ENCODE data around the gene GLOD5. TPM values are rescaled to one million over a fixed set of nuclear protein-coding genes. Genes with fewer than 3 reads are reported as not detected.

The GLOD5 gene
- total and polyA plus RNA-seq, 2 donors, result not detected

GRCh38 chrX:48791063-48791820, 29.7 kb downstream of the GLOD5 start:
- no peak for DNase-seq (ENCODE audit: extremely low spot score)
- H3K36me3 ChIP-seq (ENCODE audit: insufficient read depth), result no peaks in the 10 kb centered on the region
- H3K4me1 ChIP-seq (ENCODE audit: insufficient read depth), result no peaks in the 10 kb centered on the region
- 89% methylated on average over 11 of the region's 11 CpGs for WGBS
- no peak overlapping the region for H3K27ac ChIP-seq (ENCODE audit: low read depth)
- no peak overlapping the region for H3K4me3 ChIP-seq (ENCODE audit: low read depth, low read length)

- 92% methylated on average over 7 of the region's 7 CpGs for WGBS
- no peak for DNase-seq (ENCODE audit: extremely low spot score)
- Histone ChIP-seq H3K36me3 (ENCODE audit: insufficient read depth) (no peaks in the 10 kb centered on the region), H3K4me1 (ENCODE audit: insufficient read depth) (no peaks in the 10 kb centered on the region), H3K27ac (ENCODE audit: low read depth) (no peak overlapping the region), H3K4me3 (ENCODE audit: low read depth, low read length) (no peak overlapping the region)
These were observed 30.7 kb downstream of the GLOD5 start for GRCh38 chrX:48792219-48792618.

DNA sequence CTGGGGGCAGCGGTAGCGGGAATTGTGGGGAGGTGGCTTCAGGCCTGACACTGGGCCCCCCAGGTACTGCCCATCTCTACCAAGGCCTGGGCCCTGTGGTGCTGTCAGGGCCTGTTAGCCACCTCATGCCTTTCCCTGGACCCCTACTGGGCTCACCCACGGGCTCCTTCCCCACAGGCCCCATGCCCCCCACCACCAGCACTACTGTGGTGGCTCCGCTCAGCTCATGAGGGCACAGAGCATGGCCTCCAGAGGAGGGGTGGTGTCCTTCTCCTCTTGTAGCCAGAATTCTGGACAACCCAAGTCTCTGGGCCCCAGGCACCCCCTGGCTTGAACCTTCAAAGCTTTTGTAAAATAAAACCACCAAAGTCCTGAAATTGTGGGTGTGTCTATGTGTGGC, 32.4 kb downstream of the GLOD5 start:
- H3K4me3 ChIP-seq (ENCODE audit: low read depth, low read length), result no peak overlapping the region
- H3K27ac ChIP-seq (ENCODE audit: low read depth), result no peak overlapping the region
- WGBS, result 85% methylated on average over 4 of the region's 4 CpGs
- no peak for DNase-seq (ENCODE audit: extremely low spot score)
- no peaks in the 10 kb centered on the region for H3K36me3 ChIP-seq (ENCODE audit: insufficient read depth)
- no peaks in the 10 kb centered on the region for H3K4me1 ChIP-seq (ENCODE audit: insufficient read depth)

DNA sequence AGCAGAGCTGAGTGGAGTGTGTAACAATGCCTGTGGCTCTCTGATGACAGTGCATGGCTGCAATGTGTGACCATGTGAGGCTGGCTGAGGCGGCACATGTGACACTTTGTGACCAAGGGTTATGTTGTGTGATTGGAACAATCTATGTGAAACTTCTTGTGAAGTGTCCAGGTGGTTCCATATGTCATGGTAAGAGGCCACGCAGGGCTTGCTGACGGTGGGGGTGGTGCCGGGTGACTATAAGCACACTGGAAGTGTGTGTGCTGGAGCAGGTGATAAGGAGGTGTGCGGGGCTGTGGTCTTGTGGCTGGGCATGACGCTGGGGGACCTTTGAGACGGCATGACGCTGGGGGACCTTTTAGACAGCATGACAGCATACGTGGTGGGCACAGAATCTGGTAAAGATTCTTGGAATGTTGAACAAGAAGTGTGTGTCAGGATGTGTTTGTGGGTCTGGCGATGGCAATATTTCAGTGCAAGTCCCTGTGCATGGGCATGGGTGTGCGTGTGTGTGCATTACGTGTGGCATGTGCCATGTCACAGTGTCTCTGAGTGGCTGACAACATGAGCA, 32.9 kb downstream of the GLOD5 start:
- Histone ChIP-seq H3K4me3 (ENCODE audit: low read depth, low read length) (no peak overlapping the region), H3K27ac (ENCODE audit: low read depth) (no peak overlapping the region), H3K4me1 (ENCODE audit: insufficient read depth) (no peaks in the 10 kb centered on the region), H3K36me3 (ENCODE audit: insufficient read depth) (no peaks in the 10 kb centered on the region)
- WGBS, result 86% methylated on average over 12 of the region's 12 CpGs
- DNase-seq (ENCODE audit: extremely low spot score), result no peak

GRCh38 chrX:48794911-48795515, 33.5 kb downstream of the GLOD5 start:
- 59% methylated on average over 8 of the region's 8 CpGs for WGBS
- DNase-seq (ENCODE audit: extremely low spot score), result no peak

DNA sequence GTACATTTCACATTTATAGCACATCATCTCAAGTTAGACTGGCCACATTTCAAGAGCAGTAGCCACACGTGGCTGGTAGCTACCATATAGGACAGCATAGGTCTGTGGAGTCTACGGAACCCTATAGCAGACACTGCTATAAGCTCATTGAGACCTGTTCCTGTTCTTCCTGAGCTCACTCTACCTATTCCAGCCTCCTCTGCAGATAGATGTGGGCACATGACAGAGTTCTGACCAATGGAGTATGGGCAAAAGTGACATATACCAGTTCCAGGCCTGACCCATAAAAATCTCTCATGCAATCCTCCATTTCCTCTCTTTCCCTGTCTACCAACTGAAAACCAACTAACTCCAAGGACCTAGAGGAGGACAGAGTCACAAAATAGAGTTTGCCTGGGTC, 36.8 kb downstream of the GLOD5 start:
- no peaks in the 10 kb centered on the region for H3K4me1 ChIP-seq (ENCODE audit: insufficient read depth)
- no peak overlapping the region for H3K27ac ChIP-seq (ENCODE audit: low read depth)
- 76% methylated on average over 2 of the region's 2 CpGs for WGBS
- H3K36me3 ChIP-seq (ENCODE audit: insufficient read depth), result no peaks in the 10 kb centered on the region
- no peak overlapping the region for H3K4me3 ChIP-seq (ENCODE audit: low read depth, low read length)
- no peak for DNase-seq (ENCODE audit: extremely low spot score)

More at GRCh38 chrX:48794911-48795515, 33.5 kb downstream of the GLOD5 start:
- Histone ChIP-seq H3K27ac (ENCODE audit: low read depth) (no peak overlapping the region), H3K36me3 (ENCODE audit: insufficient read depth) (no peaks in the 10 kb centered on the region), H3K4me3 (ENCODE audit: low read depth, low read length) (no peak overlapping the region), H3K4me1 (ENCODE audit: insufficient read depth) (no peaks in the 10 kb centered on the region)

DNA sequence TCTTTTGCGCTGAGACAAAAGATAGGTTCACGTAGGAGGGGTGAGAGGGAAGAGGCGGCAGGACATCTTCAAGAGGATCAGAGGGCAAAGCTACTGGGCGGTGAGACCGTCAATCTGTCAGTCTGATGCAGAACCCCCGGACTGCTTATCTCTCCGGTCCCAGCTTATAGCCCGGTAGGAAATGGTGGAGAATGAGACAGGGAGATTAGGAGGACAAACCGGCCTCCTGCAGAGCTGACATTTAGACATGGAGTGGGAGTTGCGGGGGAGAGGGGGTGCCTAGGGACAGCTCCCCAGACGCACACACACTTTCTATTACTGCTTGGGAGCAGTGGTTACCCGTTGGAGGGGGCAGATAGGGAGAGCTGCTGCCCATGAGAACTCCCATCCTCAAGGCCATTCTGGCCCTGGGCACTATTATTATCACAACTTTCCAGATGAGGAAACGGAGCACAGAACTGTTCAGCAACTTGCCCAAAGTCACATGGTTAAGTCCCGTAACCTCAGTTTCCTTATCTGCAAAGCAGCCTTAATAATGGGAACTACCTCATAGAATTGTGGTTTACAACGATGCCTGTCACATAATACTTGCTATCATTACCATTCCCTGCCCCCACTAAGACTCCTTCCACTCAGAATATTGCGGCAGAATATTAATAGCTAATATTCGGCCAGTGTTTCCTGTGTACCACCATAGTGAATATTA, 39.2 kb downstream of the GLOD5 start:
- Histone ChIP-seq H3K4me3 (ENCODE audit: low read depth, low read length) (peak overlapping the region; percentile 47), H3K36me3 (ENCODE audit: insufficient read depth) (no peaks in the 10 kb centered on the region), H3K27ac (ENCODE audit: low read depth) (no peak overlapping the region), H3K4me1 (ENCODE audit: insufficient read depth) (no peaks in the 10 kb centered on the region)
- WGBS, result 21% methylated on average over 17 of the region's 17 CpGs
- DNase-seq (ENCODE audit: extremely low spot score), result no peak

DNA sequence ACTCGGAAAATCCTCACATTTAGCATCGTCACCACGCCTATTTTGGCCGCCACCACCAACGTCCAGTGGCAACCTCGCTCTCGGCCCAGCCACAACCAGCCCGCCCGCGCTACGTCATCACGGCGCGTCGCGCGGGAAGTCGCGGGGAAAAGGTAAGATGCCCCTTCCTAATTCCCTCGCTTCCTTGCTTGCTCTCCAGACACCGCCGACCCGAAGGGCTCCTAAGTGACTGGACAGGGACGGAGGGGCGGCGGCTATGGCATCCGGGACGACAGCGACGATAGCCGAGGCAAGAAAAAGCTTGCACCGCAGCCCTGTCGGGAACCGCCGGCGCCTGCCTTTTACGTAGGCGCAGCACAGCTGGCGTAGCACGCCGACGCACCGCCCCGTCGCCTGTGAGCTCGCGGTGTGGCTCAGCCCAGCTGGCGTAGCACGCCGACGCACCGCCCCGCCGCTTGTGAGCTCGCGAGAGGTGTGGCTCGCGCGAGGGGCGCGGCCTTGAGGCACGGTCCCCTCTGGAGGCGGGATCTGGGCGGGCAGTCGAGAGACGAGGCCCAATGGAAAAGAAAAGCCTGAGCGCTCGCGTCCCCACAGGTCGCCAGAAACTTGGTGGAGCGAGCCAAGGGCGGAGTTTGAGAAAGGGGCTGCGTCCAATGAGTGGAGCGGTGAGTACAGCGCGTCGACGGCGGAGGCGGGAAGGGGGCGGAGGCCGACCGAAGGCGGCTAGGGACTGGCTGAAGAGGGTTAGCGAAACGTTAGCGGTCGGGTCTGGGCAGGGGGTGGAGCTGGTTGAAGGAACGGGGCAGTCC, 39.9 kb downstream of the GLOD5 start, which contains the start of gene HDAC6:
Gene HDAC6 (plus strand): TSS at position 788 of the 809 bp plus-strand sequence. CDS start 626 bp downstream, outside the sequence.
- peak within 1 kb of the TSS; percentile 47 for H3K4me3 ChIP-seq (ENCODE audit: low read depth, low read length)
- peak within 1 kb of the TSS; percentile 97 for H3K27ac ChIP-seq (ENCODE audit: low read depth)
- H3K4me1 ChIP-seq (ENCODE audit: insufficient read depth), result no peaks in the 10 kb centered on the region
- under 1% methylated on average over 89 of the region's 89 CpGs for WGBS
- H3K36me3 ChIP-seq (ENCODE audit: insufficient read depth), result no peaks in the 10 kb centered on the region
- peak; percentile 91 for DNase-seq (ENCODE audit: extremely low spot score)

GRCh38 chrX:48802089-48802904, 40.8 kb downstream of the GLOD5 start:
- peak; percentile 47 for DNase-seq (ENCODE audit: extremely low spot score)
- Histone ChIP-seq H3K4me3 (ENCODE audit: low read depth, low read length) (peak overlapping the region; percentile 44), H3K27ac (ENCODE audit: low read depth) (peak overlapping the region; percentile 97), H3K4me1 (ENCODE audit: insufficient read depth) (no peaks in the 10 kb centered on the region), H3K36me3 (ENCODE audit: insufficient read depth) (no peaks in the 10 kb centered on the region)
- 3% methylated on average over 40 of the region's 40 CpGs for WGBS

GRCh38 chrX:48802905-48803200, 41.3 kb downstream of the GLOD5 start:
- no peak for DNase-seq (ENCODE audit: extremely low spot score)
- no peaks in the 10 kb centered on the region for H3K4me1 ChIP-seq (ENCODE audit: insufficient read depth)
- no peaks in the 10 kb centered on the region for H3K36me3 ChIP-seq (ENCODE audit: insufficient read depth)
- H3K27ac ChIP-seq (ENCODE audit: low read depth), result no peak overlapping the region
- H3K4me3 ChIP-seq (ENCODE audit: low read depth, low read length), result no peak overlapping the region
- WGBS, result 46% methylated on average over 4 of the region's 4 CpGs

- Histone ChIP-seq H3K4me3 (ENCODE audit: low read depth, low read length) (no peak overlapping the region), H3K4me1 (ENCODE audit: insufficient read depth) (no peaks in the 10 kb centered on the region), H3K36me3 (ENCODE audit: insufficient read depth) (no peaks in the 10 kb centered on the region), H3K27ac (ENCODE audit: low read depth) (no peak overlapping the region)
- 91% methylated on average over 4 of the region's 4 CpGs for WGBS
- no peak for DNase-seq (ENCODE audit: extremely low spot score)
These were observed 44.5 kb downstream of the GLOD5 start for GRCh38 chrX:48806081-48806480.

GRCh38 chrX:48813644-48814043, 52.1 kb downstream of the GLOD5 start:
- Histone ChIP-seq H3K4me1 (ENCODE audit: insufficient read depth) (no peaks in the 10 kb centered on the region), H3K4me3 (ENCODE audit: low read depth, low read length) (no peak overlapping the region), H3K36me3 (ENCODE audit: insufficient read depth) (peaks cover 4% of the 10 kb centered on the region), H3K27ac (ENCODE audit: low read depth) (no peak overlapping the region)
- WGBS, result 94% methylated on average over 8 of the region's 8 CpGs
- DNase-seq (ENCODE audit: extremely low spot score), result no peak

All from urinary bladder (tissue), 4 donors.